Measurements from ENCODE around the gene TNS1.

- TF ChIP-seq E2F1 (CRISPR knock-in tag; IDR thresholded peaks at IDR 0.05) (no peak), CTCF (IDR thresholded peaks at IDR 0.05) (no peak), MAX (CRISPR knock-in tag; IDR thresholded peaks at IDR 0.05) (no peak), ESRRA (CRISPR knock-in tag; IDR thresholded peaks at IDR 0.05; ENCODE audit: borderline replicate concordance) (no peak), USF2 (CRISPR knock-in tag; IDR thresholded peaks at IDR 0.05) (no peak), ZNF232 (CRISPR knock-in tag; IDR thresholded peaks at IDR 0.05) (no peak), JUN (CRISPR knock-in tag; IDR thresholded peaks at IDR 0.05) (no peak), ATF3 (CRISPR knock-in tag; conservative IDR thresholded peaks at IDR 0.05) (no peak), ELF4 (CRISPR knock-in tag; IDR thresholded peaks at IDR 0.05; ENCODE audit: low read depth) (no peak), E2F5 (CRISPR knock-in tag; IDR thresholded peaks at IDR 0.05) (no peak), NFE2L1 (CRISPR knock-in tag; IDR thresholded peaks at IDR 0.05) (no peak), ZNF263 (CRISPR knock-in tag; IDR thresholded peaks at IDR 0.05; ENCODE audit: low read depth) (no peak), ATF1 (CRISPR knock-in tag; IDR thresholded peaks at IDR 0.05) (no peak), HMGXB4 (CRISPR knock-in tag; IDR thresholded peaks at IDR 0.05) (no peak)
Observed at GRCh38 chr2:217911283-217912097, 91.3 kb downstream of the TNS1 start.

All from WTC11 (cell line).